MM.1S (cell line): ENCODE measurements around the gene ATP1A2.

Source experiments
- EZH2 ChIP-seq: fragments of 300-600 bp; sonication (generic); optimal IDR thresholded peaks from 2 replicates; pipeline ENCODE3; 2017; ENCODE audit warnings: low read depth, mild to moderate bottlenecking, antibody characterized with exemption, low read length, mixed read lengths
- TF ChIP-seq, protein P1 (sequence below): fragments of 300-600 bp; sonication (generic); IDR thresholded peaks from 2 replicates; pipeline ENCODE4 v1.5.1; 2016; ENCODE audit warnings: antibody characterized with exemption, low read length, mixed read lengths

DNA sequence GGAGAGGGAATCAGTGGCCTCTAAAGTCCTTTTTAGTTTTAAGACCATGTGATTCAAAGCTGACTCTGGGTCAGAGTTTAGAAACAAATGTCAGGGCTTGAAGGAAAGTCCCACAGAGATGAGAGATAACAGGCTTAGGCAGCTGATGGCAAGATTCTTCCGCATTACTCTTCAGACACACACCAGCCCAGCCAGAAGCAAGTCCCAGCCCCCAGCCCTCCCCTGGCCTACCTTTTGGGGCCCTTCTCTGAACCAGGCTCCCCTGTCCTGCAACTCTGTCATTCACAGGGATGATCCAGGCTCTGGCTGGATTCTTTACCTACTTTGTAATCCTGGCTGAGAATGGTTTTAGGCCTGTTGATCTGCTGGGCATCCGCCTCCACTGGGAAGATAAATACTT lies 61.7 kb downstream of the ATP1A2 start:
- TF ChIP-seq, protein P1, sequence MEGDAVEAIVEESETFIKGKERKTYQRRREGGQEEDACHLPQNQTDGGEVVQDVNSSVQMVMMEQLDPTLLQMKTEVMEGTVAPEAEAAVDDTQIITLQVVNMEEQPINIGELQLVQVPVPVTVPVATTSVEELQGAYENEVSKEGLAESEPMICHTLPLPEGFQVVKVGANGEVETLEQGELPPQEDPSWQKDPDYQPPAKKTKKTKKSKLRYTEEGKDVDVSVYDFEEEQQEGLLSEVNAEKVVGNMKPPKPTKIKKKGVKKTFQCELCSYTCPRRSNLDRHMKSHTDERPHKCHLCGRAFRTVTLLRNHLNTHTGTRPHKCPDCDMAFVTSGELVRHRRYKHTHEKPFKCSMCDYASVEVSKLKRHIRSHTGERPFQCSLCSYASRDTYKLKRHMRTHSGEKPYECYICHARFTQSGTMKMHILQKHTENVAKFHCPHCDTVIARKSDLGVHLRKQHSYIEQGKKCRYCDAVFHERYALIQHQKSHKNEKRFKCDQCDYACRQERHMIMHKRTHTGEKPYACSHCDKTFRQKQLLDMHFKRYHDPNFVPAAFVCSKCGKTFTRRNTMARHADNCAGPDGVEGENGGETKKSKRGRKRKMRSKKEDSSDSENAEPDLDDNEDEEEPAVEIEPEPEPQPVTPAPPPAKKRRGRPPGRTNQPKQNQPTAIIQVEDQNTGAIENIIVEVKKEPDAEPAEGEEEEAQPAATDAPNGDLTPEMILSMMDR = no peak
- no peak for TF ChIP-seq EZH2
